PFSK-1 (cell line): Measurements from ENCODE around the gene INPP5A.

ENCODE experiments used
- FOXP2 ChIP-seq: optimal IDR thresholded peaks from 2 replicates; pipeline ENCODE3; 2011; ENCODE audit warnings: borderline replicate concordance, control low read depth, inconsistent platforms; ENCODE audit not compliant: insufficient read depth; ENCODE audit errors: extremely low read length, extremely low read depth
- POLR2AphosphoS5 ChIP-seq: IDR thresholded peaks from 2 replicates; pipeline ENCODE4 v1.6.1; 2012; ENCODE audit warnings: low read depth, mild to moderate bottlenecking, control low read depth, low read length, moderate library complexity
- SIN3A ChIP-seq: IDR thresholded peaks from 2 replicates; pipeline ENCODE4 v1.6.1; 2012; ENCODE audit warnings: mild to moderate bottlenecking, low read length, moderate library complexity, borderline replicate concordance; ENCODE audit not compliant: insufficient read depth
- TAF1 ChIP-seq: IDR thresholded peaks from 2 replicates; pipeline ENCODE4 v1.6.1; 2012; ENCODE audit warnings: low read length, control low read depth, borderline replicate concordance; ENCODE audit not compliant: insufficient read depth
- TF ChIP-seq, protein P1 (sequence below), 2 experiments: IDR thresholded peaks; 2 replicates each; pipeline versions ENCODE4 v1.6.1 to v1.8.0; 2011 to 2012; ENCODE audit warnings: low read depth in 2 of 2, low read length in 2 of 2, control low read depth in 1 of 2, inconsistent platforms in 1 of 2, mild to moderate bottlenecking in 1 of 2, moderate library complexity in 1 of 2; ENCODE audit not compliant: insufficient read depth in 1 of 2

The INPP5A gene

DNA sequence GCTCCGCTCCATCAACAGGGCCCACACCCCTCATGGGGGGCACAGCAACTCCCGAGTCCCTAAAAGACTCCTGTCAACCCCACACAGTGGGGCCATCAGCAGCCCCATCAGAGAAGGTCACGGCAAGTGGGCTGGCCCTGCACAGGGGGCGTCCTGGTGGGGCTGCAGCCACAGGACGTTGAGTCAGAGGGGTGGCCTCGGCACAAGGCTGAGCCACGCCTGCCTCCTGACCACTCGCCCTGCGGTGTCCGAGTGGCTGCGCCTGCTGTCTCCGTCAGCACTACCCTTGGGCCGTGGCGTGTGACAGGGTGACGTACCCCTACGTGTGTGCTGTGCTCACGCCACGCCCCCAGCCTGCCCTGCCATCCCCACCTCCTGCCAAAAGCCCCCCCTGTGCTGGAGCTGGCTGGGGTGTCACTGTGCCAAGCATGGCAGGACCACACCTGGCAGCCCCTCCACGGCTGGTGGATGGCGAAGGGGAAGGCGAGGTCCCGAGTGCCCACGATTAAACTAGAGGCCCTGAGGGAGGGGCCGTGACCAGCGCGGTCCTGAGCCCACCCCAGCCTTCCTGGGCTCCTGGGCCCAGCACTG lies 274.4 kb downstream of the INPP5A start:
- TF ChIP-seq SIN3A: no peak
- TF ChIP-seq TAF1: no peak
- TF ChIP-seq, protein P1, sequence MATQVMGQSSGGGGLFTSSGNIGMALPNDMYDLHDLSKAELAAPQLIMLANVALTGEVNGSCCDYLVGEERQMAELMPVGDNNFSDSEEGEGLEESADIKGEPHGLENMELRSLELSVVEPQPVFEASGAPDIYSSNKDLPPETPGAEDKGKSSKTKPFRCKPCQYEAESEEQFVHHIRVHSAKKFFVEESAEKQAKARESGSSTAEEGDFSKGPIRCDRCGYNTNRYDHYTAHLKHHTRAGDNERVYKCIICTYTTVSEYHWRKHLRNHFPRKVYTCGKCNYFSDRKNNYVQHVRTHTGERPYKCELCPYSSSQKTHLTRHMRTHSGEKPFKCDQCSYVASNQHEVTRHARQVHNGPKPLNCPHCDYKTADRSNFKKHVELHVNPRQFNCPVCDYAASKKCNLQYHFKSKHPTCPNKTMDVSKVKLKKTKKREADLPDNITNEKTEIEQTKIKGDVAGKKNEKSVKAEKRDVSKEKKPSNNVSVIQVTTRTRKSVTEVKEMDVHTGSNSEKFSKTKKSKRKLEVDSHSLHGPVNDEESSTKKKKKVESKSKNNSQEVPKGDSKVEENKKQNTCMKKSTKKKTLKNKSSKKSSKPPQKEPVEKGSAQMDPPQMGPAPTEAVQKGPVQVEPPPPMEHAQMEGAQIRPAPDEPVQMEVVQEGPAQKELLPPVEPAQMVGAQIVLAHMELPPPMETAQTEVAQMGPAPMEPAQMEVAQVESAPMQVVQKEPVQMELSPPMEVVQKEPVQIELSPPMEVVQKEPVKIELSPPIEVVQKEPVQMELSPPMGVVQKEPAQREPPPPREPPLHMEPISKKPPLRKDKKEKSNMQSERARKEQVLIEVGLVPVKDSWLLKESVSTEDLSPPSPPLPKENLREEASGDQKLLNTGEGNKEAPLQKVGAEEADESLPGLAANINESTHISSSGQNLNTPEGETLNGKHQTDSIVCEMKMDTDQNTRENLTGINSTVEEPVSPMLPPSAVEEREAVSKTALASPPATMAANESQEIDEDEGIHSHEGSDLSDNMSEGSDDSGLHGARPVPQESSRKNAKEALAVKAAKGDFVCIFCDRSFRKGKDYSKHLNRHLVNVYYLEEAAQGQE (IDR thresholded peaks at IDR 0.05; ENCODE audit: insufficient read depth in 1 of 2, low read depth in 2 of 2, low read length in 2 of 2): no peak
- no peak for TF ChIP-seq POLR2AphosphoS5
- TF ChIP-seq FOXP2: no peak

GRCh38 chr10:132812520-132812919 lies 274.9 kb downstream of the INPP5A start:
- no peak for TF ChIP-seq SIN3A
- no peak for TF ChIP-seq TAF1
- no peak for TF ChIP-seq POLR2AphosphoS5
- TF ChIP-seq FOXP2: no peak
- TF ChIP-seq, protein P1 (IDR thresholded peaks at IDR 0.05; ENCODE audit: insufficient read depth in 1 of 2, low read depth in 2 of 2, low read length in 2 of 2): no peak

GRCh38 chr10:132813001-132813401 lies 275.4 kb downstream of the INPP5A start:
- TF ChIP-seq POLR2AphosphoS5 (no peak), FOXP2 (no peak), TAF1 (no peak), SIN3A (no peak)
- TF ChIP-seq, protein P1 (IDR thresholded peaks at IDR 0.05; ENCODE audit: insufficient read depth in 1 of 2, low read depth in 2 of 2, low read length in 2 of 2): no peak

DNA sequence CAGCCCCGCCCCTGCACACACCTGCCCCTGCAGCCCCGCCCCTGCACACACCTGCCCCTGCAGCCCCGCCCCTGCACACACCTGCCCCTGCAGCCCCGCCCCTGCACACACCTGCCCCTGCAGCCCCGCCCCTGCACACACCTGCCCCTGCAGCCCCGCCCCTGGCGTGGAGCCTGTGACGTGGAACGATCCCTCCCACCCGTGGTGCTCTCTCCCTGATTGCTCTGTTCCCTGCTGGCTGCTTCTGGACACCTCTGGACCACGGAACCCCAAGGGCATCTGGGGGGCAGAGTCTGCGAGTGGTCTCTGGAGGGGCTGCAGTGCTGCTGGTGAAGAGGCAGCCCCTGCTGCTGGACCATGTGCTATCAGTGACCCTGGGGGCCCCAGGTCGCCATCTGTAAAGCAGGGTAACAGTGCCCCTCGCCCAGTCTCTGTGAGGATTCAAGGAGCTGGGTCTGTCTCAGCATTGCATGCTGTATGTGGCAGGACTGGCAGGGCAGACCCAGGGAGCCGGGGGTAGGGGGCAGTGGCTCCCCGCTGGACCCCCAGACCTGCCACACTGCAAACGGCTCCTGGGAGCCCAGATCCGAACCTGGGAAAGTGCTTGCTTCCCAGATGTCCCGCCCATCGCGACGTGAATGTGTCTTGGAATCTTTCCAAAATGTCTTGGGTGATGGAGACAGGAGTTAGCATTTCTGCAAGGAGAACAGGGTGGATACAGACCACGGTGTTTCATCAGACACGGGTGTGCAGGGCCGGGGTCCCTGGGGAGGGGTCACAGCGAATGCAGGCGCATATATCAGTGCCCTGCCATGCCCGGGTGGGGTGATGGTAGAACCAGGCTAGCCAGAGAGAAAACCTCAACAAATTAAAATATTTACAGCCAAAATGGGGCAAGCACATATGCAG lies 276.2 kb downstream of the INPP5A start:
- TF ChIP-seq TAF1: no peak

DNA sequence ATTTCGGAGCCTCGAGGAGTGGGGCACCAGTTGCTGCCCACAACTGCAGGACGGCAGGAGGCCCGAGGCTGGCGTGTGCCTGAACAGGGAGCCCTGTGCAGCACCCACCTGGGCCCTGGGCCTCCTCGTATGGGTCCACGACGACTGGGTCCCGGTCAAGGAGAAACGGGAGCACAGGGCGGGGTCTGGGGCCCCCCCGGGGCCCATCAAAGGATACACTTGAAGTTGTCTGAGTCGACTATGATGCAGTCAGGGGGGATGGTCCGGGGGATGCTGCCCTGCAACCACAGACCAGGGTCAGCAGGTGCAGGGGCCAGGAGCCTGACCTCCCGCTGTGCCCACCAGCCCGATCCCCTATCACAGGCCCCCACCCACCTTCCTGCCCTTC lies 276.9 kb downstream of the INPP5A start:
- TF ChIP-seq TAF1 (no peak), SIN3A (no peak), FOXP2 (no peak), POLR2AphosphoS5 (no peak)
- TF ChIP-seq, protein P1 (IDR thresholded peaks at IDR 0.05; ENCODE audit: insufficient read depth in 1 of 2, low read depth in 2 of 2, low read length in 2 of 2): no peak
